AG10803 (cell line): ENCODE data around the gene BBIP1.

Experiments used
- DNase-seq: peaks from one replicate; pipeline ENCODE4 v3.0.0; 2010; ENCODE audit warnings: low read depth
- H3K4me3 ChIP-seq: 2 replicates; pipeline ENCODE4 v1.5.1; 2011; ENCODE audit warnings: mild to moderate bottlenecking, low read length, control low read depth
- CTCF ChIP-seq: conservative IDR thresholded peaks from 2 replicates; pipeline ENCODE4 v1.5.1; 2011; ENCODE audit warnings: mild to moderate bottlenecking, low read length, control low read depth, inconsistent platforms

The BBIP1 gene

GRCh38 chr10:110918643-110919348, at the start of gene BBIP1:
Gene BBIP1, minus strand, starts transcription at chr10:110919180. Its CDS starts 1,023 bp downstream, at chr10:110918157.
- peak within 1 kb of the TSS; percentile 83 for H3K4me3 ChIP-seq
- peak; percentile 100 for DNase-seq
- no peak for TF ChIP-seq CTCF

- no peak for TF ChIP-seq CTCF
- DNase-seq = no peak
- no peak overlapping the region for H3K4me3 ChIP-seq
Measured at GRCh38 chr10:110967645-110968044, 48.7 kb upstream of the BBIP1 start.

- H3K4me3 ChIP-seq = no peak overlapping the region
- TF ChIP-seq CTCF = no peak
- DNase-seq = no peak
Measured at GRCh38 chr10:110967009-110967630, 48.1 kb upstream of the BBIP1 start.

- no peak overlapping the region for H3K4me3 ChIP-seq
- peak; percentile 1 for DNase-seq
- no peak for TF ChIP-seq CTCF
Measured at GRCh38 chr10:110966146-110966545, 47.2 kb upstream of the BBIP1 start.

GRCh38 chr10:110965216-110965615, 46.2 kb upstream of the BBIP1 start:
- no peak overlapping the region for H3K4me3 ChIP-seq
- DNase-seq = no peak
- no peak for TF ChIP-seq CTCF

GRCh38 chr10:110964681-110965080, 45.7 kb upstream of the BBIP1 start:
- no peak overlapping the region for H3K4me3 ChIP-seq
- no peak for DNase-seq
- no peak for TF ChIP-seq CTCF

GRCh38 chr10:110963162-110963561, 44.2 kb upstream of the BBIP1 start:
- no peak overlapping the region for H3K4me3 ChIP-seq
- DNase-seq = no peak
- TF ChIP-seq CTCF = no peak
